ENCODE measurements around the gene TCF12. TPM values are rescaled to one million over a fixed set of nuclear protein-coding genes. Genes with fewer than 3 reads are reported as not detected.

Gene TCF12
- total RNA-seq, 1 experiment from 2014 or later: 76.7 TPM

DNA sequence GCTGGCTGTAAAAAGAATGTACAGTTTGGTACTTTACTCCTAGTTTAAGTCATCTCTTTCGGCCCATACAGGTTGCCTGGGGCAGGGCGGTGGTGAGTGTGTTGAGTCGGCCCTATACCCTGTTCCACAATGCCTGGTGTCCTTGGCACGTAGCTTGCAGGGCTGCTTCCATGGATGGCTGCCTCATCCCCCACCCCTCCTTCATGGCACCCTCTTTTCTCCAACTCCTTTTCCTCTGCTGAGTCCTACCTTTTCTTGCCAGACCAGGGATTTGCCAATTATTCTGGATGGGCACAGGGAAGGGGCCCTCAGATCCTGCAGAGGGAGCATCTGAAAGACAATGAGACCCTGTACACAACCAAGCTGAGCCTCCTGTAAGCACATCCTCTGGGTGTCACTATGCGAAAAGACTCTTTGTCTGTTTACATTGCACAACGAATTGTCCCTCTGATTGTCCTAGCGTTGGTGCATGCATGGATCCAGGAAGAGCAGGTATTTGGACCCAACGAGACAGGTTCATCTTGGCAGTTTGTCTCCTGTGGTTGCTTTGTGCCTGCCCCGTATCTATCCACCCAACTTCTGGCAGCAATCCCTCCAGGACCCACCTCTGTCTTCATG is 384.3 kb downstream of the TCF12 start:
- H2AFZ ChIP-seq (ENCODE audit: low read length): no peak overlapping the region
- peaks cover 3% of the 10 kb centered on the region; the same call in 1 of the 2 replicates for H3K4me1 ChIP-seq (ENCODE audit: insufficient read depth, low read length)
- no peak overlapping the region for H3K9ac ChIP-seq (ENCODE audit: extremely low read depth, insufficient read length, low read length)
- TF ChIP-seq, protein P1, sequence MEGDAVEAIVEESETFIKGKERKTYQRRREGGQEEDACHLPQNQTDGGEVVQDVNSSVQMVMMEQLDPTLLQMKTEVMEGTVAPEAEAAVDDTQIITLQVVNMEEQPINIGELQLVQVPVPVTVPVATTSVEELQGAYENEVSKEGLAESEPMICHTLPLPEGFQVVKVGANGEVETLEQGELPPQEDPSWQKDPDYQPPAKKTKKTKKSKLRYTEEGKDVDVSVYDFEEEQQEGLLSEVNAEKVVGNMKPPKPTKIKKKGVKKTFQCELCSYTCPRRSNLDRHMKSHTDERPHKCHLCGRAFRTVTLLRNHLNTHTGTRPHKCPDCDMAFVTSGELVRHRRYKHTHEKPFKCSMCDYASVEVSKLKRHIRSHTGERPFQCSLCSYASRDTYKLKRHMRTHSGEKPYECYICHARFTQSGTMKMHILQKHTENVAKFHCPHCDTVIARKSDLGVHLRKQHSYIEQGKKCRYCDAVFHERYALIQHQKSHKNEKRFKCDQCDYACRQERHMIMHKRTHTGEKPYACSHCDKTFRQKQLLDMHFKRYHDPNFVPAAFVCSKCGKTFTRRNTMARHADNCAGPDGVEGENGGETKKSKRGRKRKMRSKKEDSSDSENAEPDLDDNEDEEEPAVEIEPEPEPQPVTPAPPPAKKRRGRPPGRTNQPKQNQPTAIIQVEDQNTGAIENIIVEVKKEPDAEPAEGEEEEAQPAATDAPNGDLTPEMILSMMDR (conservative IDR thresholded peaks at IDR 0.05): no peak
- H4K8ac ChIP-seq (replicated peaks; ENCODE audit: insufficient read length, low read depth, low read length): no peak overlapping the region
- H2BK20ac ChIP-seq (ENCODE audit: low read depth, low read length, poor library complexity, severe bottlenecking): no peak overlapping the region
- H3K27ac Mint-ChIP-seq: peak overlapping the region in 2 of 3 experiments; percentile 11 to 24; a peak in 3 of 7 replicates
- H2BK12ac ChIP-seq (ENCODE audit: insufficient read length, low read depth, low read length): no peak overlapping the region
- no peak overlapping the region for H2BK15ac ChIP-seq (ENCODE audit: low read depth, low read length)
- H3K27me3 Mint-ChIP-seq (ENCODE audit: low read depth): peaks cover 1% of the 10 kb centered on the region
- H3K36me3 Mint-ChIP-seq (ENCODE audit: insufficient read depth in 1 of 3, low read depth in 3 of 3): no peaks in the 10 kb centered on the region
- no peaks in the 10 kb centered on the region for H3K27me3 ChIP-seq (ENCODE audit: insufficient read depth, low read length)
- no peak overlapping the region for H2AK5ac ChIP-seq (ENCODE audit: insufficient read length, low read length)
- no peak overlapping the region for H3K23ac ChIP-seq (ENCODE audit: insufficient read length, low read depth, low read length)
- no peak overlapping the region for H3K18ac ChIP-seq (ENCODE audit: insufficient read length, low read depth, low read length)
- H3K14ac ChIP-seq (ENCODE audit: insufficient read depth, low read length): no peak overlapping the region
- no peak overlapping the region for H2BK120ac ChIP-seq (ENCODE audit: low read depth, low read length, poor library complexity, severe bottlenecking)
- H4K5ac ChIP-seq (ENCODE audit: insufficient read length, low read depth, low read length): no peak overlapping the region
- H3K4me1 Mint-ChIP-seq: peaks cover 29 to 36% of the 10 kb centered on the region in 2 experiments
- H2BK5ac ChIP-seq (ENCODE audit: insufficient read length, low read length): no peak overlapping the region
- H3K79me2 ChIP-seq (ENCODE audit: insufficient read depth, low read length): no peaks in the 10 kb centered on the region
- no peak overlapping the region; a peak in 1 of 5 replicates for H3K4me3 Mint-ChIP-seq
- H4K91ac ChIP-seq (ENCODE audit: insufficient read length, low read depth, low read length): no peak overlapping the region
- H3K23me2 ChIP-seq (ENCODE audit: insufficient read length, low read depth, low read length, poor library complexity, severe bottlenecking): peaks cover 7% of the 10 kb centered on the region
- H3K4ac ChIP-seq (ENCODE audit: low read depth, low read length): no peak overlapping the region
- H3K56ac ChIP-seq (ENCODE audit: insufficient read length, low read depth, low read length): no peak overlapping the region
- H3K9me3 ChIP-seq (ENCODE audit: control insufficient read depth, low read depth, low read length): no peaks in the 10 kb centered on the region
- no CpG with 5 or more reads among the region's 9 CpGs for WGBS (ENCODE audit: extremely low coverage, insufficient read length, low lambda C conversion rate)
- H3K27ac ChIP-seq (ENCODE audit: insufficient read length, low read depth, low read length): no peak overlapping the region
- H3K4me2 ChIP-seq (ENCODE audit: insufficient read depth, insufficient read length, low read length): no peak overlapping the region
- H3T11ph ChIP-seq (ENCODE audit: low read length): no peak overlapping the region
- no peaks in the 10 kb centered on the region for H4K20me1 ChIP-seq (ENCODE audit: control insufficient read depth, insufficient read depth, insufficient read length)
- no peaks in the 10 kb centered on the region; a peak in 1 of 5 replicates for H3K9me3 Mint-ChIP-seq
- no peaks in the 10 kb centered on the region for H3K79me1 ChIP-seq (ENCODE audit: insufficient read depth, low read depth, low read length, poor library complexity, severe bottlenecking)
- no peak for DNase-seq

Measured in H9 (cell line).